Nephron progenitor cell (in vitro differentiated cells): ENCODE measurements around the gene COL5A1.

ENCODE experiments used
- DNase-seq: peaks from one replicate; pipeline ENCODE4 v3.0.0; 2021
- H3K27ac Mint-ChIP-seq: 2 replicates; pipeline ENCODE4 v1.8.0; 2021; ENCODE audit warnings: mild to moderate bottlenecking, moderate library complexity, mixed read lengths
- H3K27me3 Mint-ChIP-seq: 2 replicates; pipeline ENCODE4 v1.8.0; 2021; ENCODE audit warnings: mild to moderate bottlenecking, low read depth, mixed read lengths; ENCODE audit not compliant: poor library complexity
- H3K36me3 Mint-ChIP-seq: 2 replicates; pipeline ENCODE4 v1.8.0; 2021; ENCODE audit warnings: low read depth, mixed read lengths
- H3K4me1 Mint-ChIP-seq: 2 replicates; pipeline ENCODE4 v1.8.0; 2021; ENCODE audit warnings: mixed read lengths
- H3K4me3 Mint-ChIP-seq: 2 replicates; pipeline ENCODE4 v1.8.0; 2021; ENCODE audit warnings: mild to moderate bottlenecking, moderate library complexity, mixed read lengths
- H3K9me3 Mint-ChIP-seq: 2 replicates; pipeline ENCODE4 v1.8.0; 2021; ENCODE audit warnings: mild to moderate bottlenecking, moderate library complexity, mixed read lengths
- TF ChIP-seq, protein P1 (sequence below): fragments of 200-600 bp; sonication (generic); IDR thresholded peaks from 2 replicates; pipeline ENCODE4 v1.5.0; 2021; ENCODE audit warnings: antibody characterized with exemption

COL5A1 gene

DNA sequence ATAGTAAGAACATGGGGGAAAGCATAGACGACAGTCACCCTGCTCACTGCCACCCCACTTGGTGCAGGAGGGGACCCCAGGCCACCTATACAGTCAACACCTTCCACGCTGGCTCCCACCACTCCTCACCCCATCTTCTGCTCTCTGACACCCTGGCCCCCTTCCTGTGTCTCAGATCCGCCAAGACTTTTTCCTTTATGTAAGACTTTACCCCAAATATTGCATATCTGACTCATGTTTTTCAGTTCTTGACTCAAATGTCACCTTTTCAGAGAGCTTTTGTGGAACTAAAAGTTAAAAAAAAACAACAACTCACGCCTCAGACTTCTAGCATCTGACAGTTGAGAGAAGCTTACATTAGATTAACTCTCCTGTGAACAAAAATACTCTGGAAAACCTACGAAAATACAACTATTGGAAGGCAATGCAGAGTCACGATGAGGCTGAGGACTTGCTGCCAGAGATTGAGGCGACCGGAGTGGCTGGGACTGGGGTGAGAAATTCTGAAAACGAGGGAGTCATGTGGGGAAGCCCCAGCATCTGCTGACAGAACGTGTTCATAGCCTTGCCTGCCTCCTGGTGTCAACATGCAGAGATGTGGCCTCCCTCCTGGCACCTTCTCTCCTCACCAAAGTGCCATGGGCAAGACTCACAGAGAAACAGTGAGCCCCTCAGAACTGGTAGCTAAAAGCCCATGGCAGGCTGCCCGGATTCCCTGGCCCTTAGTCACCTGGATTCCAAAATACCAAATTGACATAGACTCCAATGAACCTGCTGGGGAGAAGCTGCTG lies 216.6 kb downstream of the COL5A1 start:
- Mint-ChIP-seq H3K4me1 (no peaks in the 10 kb centered on the region), H3K36me3 (no peaks in the 10 kb centered on the region), H3K27me3 (peaks cover 31% of the 10 kb centered on the region), H3K9me3 (peaks cover 12% of the 10 kb centered on the region), H3K27ac (no peak overlapping the region), H3K4me3 (no peak overlapping the region)
- no peak for DNase-seq
- TF ChIP-seq, protein P1, sequence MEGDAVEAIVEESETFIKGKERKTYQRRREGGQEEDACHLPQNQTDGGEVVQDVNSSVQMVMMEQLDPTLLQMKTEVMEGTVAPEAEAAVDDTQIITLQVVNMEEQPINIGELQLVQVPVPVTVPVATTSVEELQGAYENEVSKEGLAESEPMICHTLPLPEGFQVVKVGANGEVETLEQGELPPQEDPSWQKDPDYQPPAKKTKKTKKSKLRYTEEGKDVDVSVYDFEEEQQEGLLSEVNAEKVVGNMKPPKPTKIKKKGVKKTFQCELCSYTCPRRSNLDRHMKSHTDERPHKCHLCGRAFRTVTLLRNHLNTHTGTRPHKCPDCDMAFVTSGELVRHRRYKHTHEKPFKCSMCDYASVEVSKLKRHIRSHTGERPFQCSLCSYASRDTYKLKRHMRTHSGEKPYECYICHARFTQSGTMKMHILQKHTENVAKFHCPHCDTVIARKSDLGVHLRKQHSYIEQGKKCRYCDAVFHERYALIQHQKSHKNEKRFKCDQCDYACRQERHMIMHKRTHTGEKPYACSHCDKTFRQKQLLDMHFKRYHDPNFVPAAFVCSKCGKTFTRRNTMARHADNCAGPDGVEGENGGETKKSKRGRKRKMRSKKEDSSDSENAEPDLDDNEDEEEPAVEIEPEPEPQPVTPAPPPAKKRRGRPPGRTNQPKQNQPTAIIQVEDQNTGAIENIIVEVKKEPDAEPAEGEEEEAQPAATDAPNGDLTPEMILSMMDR, result no peak

DNA sequence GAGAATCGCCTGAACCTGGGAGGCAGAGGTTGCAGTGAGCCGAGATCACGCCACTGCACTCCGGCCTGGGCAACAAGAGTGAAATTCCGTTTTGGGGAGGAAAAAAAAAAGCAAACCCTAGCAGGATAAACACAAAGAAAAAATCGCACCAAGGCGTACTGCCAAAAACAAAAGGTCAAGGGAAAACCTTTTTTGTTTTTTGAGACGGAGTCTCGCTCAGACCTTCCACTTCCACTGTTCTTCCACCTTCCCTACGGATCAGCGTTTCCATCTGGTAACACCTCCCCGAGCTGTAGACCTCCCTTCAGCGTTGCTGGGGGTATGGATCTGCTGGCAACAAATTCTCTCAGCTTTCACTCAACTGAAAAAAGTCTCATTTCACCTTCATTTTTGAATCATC lies 218.9 kb downstream of the COL5A1 start:
- no peak for DNase-seq
- Mint-ChIP-seq H3K9me3 (peaks cover 14% of the 10 kb centered on the region), H3K4me3 (no peak overlapping the region), H3K27ac (no peak overlapping the region), H3K4me1 (no peaks in the 10 kb centered on the region), H3K36me3 (no peaks in the 10 kb centered on the region), H3K27me3 (peaks cover 29% of the 10 kb centered on the region)
- TF ChIP-seq, protein P1, result no peak

DNA sequence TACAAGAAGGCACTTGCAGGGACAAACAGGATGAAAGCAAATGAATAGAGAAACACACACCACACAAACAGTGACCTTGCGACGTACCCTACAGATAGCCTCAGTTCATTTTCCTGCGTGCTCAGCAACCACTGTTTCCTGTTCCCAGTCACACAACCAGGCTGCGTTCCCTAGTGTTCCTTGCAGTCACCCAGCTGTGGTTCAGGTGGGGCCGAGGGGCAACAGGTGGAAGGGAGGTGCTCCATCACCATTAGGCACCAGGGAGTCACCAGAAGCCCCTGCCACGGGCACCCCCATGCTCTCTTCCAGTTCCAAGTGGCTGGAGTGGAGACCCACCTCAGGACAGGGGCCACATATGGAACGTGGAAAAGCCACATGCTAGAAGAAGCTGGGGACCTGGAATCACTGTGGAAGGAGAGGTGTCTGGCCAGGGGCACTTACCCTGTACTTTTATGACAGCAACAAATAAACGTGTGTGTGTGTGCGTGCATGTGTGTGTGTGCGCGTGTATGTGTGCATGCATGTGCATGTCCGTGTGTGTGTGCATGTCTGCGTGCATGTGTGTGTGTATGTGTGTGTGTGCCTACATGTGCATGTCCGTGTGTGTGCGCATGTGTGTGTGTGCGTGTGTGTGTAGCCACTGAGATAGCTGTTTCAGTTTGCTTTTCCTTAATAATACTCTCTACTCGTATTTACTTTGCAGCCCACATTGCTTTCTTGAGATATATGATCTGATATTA lies 220.2 kb downstream of the COL5A1 start:
- H3K9me3 Mint-ChIP-seq, result peaks cover 15% of the 10 kb centered on the region
- H3K4me1 Mint-ChIP-seq, result no peaks in the 10 kb centered on the region

DNA sequence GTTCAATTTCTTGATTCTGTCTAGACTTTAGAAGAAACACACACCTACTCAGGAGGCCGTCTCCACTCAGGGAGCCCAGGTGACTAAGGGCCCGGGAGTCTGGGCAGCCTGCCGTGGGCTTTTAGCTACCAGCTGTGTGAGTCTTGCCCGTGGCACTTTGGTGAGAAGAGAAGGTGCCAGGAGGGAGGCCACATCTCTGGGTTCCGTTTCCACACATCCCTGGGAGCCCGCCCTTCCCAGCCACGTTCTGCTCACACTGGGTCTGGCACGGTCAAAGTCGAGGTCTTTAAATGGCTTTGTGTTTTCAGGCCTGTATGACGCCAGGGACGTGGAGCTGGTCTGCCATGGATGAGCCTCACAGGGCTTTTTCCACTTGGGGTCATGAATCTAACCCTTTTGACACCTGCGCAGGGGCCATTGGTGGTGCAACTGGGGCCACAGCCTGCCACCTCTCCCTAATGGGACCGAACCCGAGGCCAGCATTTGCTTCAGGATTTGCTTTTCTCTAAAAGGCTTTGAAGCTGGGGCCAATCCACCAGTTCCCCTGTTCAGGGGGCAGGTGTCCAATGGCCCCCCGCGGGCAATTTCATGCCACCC lies 221.8 kb downstream of the COL5A1 start:
- peaks cover 13% of the 10 kb centered on the region for H3K9me3 Mint-ChIP-seq
- H3K4me3 Mint-ChIP-seq, result no peak overlapping the region
- H3K36me3 Mint-ChIP-seq, result no peaks in the 10 kb centered on the region
- no peak overlapping the region for H3K27ac Mint-ChIP-seq
- H3K4me1 Mint-ChIP-seq, result no peaks in the 10 kb centered on the region
- TF ChIP-seq, protein P1, result no peak
- peaks cover 14% of the 10 kb centered on the region for H3K27me3 Mint-ChIP-seq
- DNase-seq, result no peak

More for the DNA sequence above, 220.2 kb downstream of the COL5A1 start:
- peaks cover 25% of the 10 kb centered on the region for H3K27me3 Mint-ChIP-seq
- DNase-seq, result no peak
- H3K4me3 Mint-ChIP-seq, result no peak overlapping the region
- TF ChIP-seq, protein P1, result no peak
- H3K36me3 Mint-ChIP-seq, result no peaks in the 10 kb centered on the region
- H3K27ac Mint-ChIP-seq, result no peak overlapping the region

DNA sequence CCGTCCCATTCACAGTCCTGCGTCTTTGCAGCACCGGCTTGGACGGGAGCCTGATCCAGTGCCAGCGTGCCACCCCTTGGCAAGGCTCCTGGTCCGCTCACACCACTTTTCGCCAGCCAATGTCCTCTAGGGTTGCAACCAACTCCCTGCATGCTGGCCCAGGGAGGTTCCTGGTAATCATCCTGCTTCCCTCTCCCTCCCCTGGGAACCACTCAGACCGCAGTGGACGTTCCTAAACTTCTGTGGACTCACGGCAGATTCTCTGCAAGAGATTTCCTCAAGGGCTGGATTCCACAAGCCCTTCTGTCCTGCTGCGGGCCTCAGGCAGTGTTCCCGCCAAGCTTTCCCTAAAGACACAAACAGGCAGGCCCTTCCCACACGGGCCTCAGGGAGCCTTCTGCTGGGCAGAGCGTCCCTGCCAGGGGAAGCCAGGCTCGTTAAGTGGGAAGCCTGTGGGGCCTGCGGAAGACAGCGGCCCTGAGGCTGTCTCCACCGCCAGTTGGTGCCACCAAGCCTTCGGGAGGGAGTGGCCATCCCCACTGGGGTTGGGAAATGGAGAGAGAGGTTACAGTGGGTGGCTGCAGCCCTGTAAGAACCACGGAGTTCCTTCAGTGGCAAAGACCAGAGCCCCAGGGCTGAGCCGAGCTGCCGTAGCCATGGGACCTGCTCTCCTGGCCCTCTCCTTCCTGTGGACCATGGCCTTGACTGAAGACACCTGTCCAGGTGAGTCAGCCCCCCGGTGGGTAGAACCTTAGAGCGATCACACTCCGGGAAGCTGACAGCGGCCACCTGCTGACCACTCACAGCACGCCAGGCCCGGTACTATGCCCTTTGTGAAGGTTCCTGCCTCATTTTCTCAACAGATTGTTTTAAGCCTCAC lies 222.6 kb downstream of the COL5A1 start:
- Mint-ChIP-seq H3K4me3 (no peak overlapping the region), H3K4me1 (peaks cover under 1% of the 10 kb centered on the region), H3K36me3 (no peaks in the 10 kb centered on the region), H3K27ac (no peak overlapping the region), H3K27me3 (peaks cover 9% of the 10 kb centered on the region), H3K9me3 (peaks cover 13% of the 10 kb centered on the region)
- TF ChIP-seq, protein P1, result no peak
- DNase-seq, result no peak
